Hindlimb muscle (tissue), 1 donor: ENCODE results near the gene MIS12. TPM values are rescaled to one million over a fixed set of nuclear protein-coding genes. Genes with fewer than 3 reads are reported as not detected.

Experiments used
- DNase-seq: peaks from one replicate; pipeline ENCODE4 v3.0.0-alpha.2; 2013
- polyA plus RNA-seq: library from polyadenylated mRNA; unstranded; fragments of 120-200 nt; gene quantifications from one replicate; pipeline ENCODE4 v1.2.1, GENCODE V29; 2013; ENCODE audit not compliant: insufficient read length

The MIS12 gene
- polyA plus RNA-seq, 1 donor, result 23.4 TPM

GRCh38 chr17:5500589-5501391 is 14.4 kb downstream of the MIS12 start:
- peak; percentile 92 for DNase-seq

- DNase-seq, result no peak
These were observed 15.3 kb downstream of the MIS12 start for GRCh38 chr17:5501685-5502084.

GRCh38 chr17:5502552-5502951 is 16.2 kb downstream of the MIS12 start:
- DNase-seq, result no peak

- DNase-seq, result no peak
These were observed 19.9 kb downstream of the MIS12 start for GRCh38 chr17:5506307-5506706.

GRCh38 chr17:5508810-5509209 is 22.4 kb downstream of the MIS12 start:
- DNase-seq, result no peak

GRCh38 chr17:5509482-5509881 is 23.1 kb downstream of the MIS12 start:
- DNase-seq, result no peak

GRCh38 chr17:5510771-5511170 is 24.4 kb downstream of the MIS12 start:
- DNase-seq, result no peak

GRCh38 chr17:5511401-5512225 is 25.2 kb downstream of the MIS12 start:
- DNase-seq, result no peak

GRCh38 chr17:5513628-5514027 is 27.3 kb downstream of the MIS12 start:
- no peak for DNase-seq

GRCh38 chr17:5514976-5515375 is 28.6 kb downstream of the MIS12 start:
- DNase-seq, result no peak

GRCh38 chr17:5516060-5516792 is 29.9 kb downstream of the MIS12 start:
- DNase-seq, result no peak

GRCh38 chr17:5522476-5522875 is 36.1 kb downstream of the MIS12 start:
- DNase-seq, result no peak

- no peak for DNase-seq
These were observed 36.9 kb downstream of the MIS12 start for GRCh38 chr17:5523249-5523648.

GRCh38 chr17:5526821-5527598 is 40.6 kb downstream of the MIS12 start:
- DNase-seq, result peak; percentile 67

GRCh38 chr17:5527601-5528250 is 41.4 kb downstream of the MIS12 start:
- DNase-seq, result no peak

GRCh38 chr17:5530265-5531084 is 44.1 kb downstream of the MIS12 start:
- no peak for DNase-seq

- no peak for DNase-seq
These were observed 44.7 kb downstream of the MIS12 start for GRCh38 chr17:5531085-5531418.

GRCh38 chr17:5532581-5532980 is 46.2 kb downstream of the MIS12 start:
- no peak for DNase-seq

GRCh38 chr17:5533486-5534315 is 47.3 kb downstream of the MIS12 start:
- no peak for DNase-seq

- no peak for DNase-seq
These were observed 49.1 kb downstream of the MIS12 start for GRCh38 chr17:5535436-5535835.
